ENCODE data around the gene IL23A. TPM values are rescaled to one million over a fixed set of nuclear protein-coding genes. Genes with fewer than 3 reads are reported as not detected.
"Not testable (repeated sequence)": the region's sequence is repeated elsewhere in the genome, so short reads cannot be mapped to it uniquely, and the experiment has no call there.

The IL23A gene
- total RNA-seq, 3 donors from 2014 or later = 0.88 TPM; not detected in 2

DNA sequence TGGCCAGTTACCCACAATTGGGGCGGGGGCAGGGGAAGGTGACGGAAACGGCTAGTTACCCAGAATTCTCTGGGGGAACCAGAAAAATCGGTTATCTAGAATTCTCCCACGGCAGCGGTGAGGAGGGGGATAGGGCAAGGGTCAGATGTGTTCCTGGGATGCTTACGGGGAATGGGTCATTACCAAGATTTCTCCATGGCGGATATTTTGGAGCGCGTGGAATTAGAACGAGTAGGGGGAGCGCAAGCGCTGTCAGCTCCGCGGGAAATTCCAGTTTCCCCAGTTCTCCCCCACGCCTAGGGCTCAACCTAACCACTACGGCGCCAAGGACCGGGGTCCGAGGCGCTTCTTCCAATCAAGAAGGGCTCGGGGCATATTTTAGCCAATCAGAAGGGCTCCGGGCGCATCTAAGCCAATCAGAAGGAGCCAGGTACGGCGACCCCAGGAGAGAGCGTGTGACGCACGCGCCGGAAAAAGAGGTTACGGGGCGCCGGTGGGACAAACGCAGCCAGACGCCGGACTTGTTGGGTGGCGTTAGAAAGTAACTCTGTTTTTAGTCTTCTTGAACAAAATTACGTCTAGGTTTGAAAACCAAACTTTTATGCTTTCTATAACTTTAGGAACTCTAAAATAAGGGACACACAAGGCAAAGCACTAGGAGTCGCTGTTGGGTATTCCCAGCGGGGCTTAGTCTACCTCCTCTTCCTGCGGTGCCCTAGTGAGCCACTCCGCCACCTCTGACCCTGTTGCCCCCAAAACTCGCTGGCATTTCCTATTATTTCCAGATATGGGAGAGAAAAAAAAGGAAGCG, 4.8 kb upstream of the IL23A start, which contains the start of gene PAN2:
PAN2 (minus strand) TSS at position 322 of the 811 bp plus-strand sequence. CDS start 906 bp downstream, outside the sequence.
- no peaks in the 10 kb centered on the region for H3K9me3 ChIP-seq
- H3K4me3 ChIP-seq = peak within 1 kb of the TSS; percentile 50 to 65 (median 60)
- no peaks in the 10 kb centered on the region for H3K27me3 ChIP-seq
- TF ChIP-seq POLR2A (IDR thresholded peaks at IDR 0.05) (peak; percentile 79), POLR2AphosphoS5 (IDR thresholded peaks at IDR 0.05) (peak; percentile 85 to 94 (median 88))
- TF ChIP-seq, protein P1, sequence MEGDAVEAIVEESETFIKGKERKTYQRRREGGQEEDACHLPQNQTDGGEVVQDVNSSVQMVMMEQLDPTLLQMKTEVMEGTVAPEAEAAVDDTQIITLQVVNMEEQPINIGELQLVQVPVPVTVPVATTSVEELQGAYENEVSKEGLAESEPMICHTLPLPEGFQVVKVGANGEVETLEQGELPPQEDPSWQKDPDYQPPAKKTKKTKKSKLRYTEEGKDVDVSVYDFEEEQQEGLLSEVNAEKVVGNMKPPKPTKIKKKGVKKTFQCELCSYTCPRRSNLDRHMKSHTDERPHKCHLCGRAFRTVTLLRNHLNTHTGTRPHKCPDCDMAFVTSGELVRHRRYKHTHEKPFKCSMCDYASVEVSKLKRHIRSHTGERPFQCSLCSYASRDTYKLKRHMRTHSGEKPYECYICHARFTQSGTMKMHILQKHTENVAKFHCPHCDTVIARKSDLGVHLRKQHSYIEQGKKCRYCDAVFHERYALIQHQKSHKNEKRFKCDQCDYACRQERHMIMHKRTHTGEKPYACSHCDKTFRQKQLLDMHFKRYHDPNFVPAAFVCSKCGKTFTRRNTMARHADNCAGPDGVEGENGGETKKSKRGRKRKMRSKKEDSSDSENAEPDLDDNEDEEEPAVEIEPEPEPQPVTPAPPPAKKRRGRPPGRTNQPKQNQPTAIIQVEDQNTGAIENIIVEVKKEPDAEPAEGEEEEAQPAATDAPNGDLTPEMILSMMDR (IDR thresholded peaks at IDR 0.05) = peak; percentile 28 to 71 (median 65)
- DNase-seq (ENCODE audit: low spot score in 2 of 2) = peak; percentile 95 to 98
- intact Hi-C loops (cut with DNase I; ENCODE audit: low total_unique reads) = no loop called here
- peak within 1 kb of the TSS; percentile 91 to 97 for H3K27ac ChIP-seq
- H3K4me1 ChIP-seq = no peaks in the 10 kb centered on the region
- no peaks in the 10 kb centered on the region for H3K36me3 ChIP-seq

DNA sequence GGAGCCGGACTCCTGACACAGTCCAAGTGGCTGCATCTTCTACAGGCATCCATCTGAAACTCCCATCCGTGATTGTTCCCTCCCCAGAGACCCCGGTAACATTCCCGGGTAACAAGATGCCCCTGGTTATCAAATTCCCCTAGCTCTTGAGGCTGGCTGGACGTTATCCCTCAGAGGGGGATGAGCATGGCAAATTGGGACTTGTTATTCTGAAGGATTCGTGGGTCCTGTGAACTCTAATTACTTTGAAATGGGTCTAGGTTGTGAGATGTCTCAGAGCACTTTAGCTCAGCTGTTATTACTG, 4.2 kb upstream of the IL23A start:
- no peaks in the 10 kb centered on the region for H3K36me3 ChIP-seq
- intact Hi-C loops (cut with DNase I; ENCODE audit: low total_unique reads) = no loop called here

DNA sequence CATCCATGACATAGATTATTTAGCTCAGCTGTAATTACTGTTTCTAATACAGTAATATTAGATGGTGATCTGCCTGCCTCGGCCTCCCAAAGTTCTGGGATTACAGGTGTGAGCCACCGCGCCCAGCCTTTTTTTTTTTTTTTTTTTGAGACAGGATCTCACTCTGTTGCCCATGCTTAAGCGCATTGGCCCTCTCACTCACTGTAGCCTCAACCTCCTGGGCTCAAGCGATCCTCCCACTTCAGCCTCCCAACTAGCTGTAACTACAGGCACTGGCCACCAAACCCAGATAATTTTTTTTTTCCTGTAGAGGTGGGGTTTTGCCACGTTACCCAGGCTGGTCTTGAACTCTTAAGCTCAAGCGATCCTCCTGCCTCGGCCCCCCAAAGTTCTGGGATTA, 3.2 kb upstream of the IL23A start:
- H3K27me3 ChIP-seq; intact Hi-C loops (cut with DNase I; ENCODE audit: low total_unique reads); H3K4me3 ChIP-seq; H3K27ac ChIP-seq; H3K36me3 ChIP-seq; H3K4me1 ChIP-seq; DNase-seq (ENCODE audit: low spot score in 2 of 2); H3K9me3 ChIP-seq: not testable (repeated sequence)

More for the DNA sequence above, 4.2 kb upstream of the IL23A start:
- Histone ChIP-seq H3K27ac (peak overlapping the region; percentile 91 to 97), H3K9me3 (no peaks in the 10 kb centered on the region), H3K27me3 (no peaks in the 10 kb centered on the region), H3K4me3 (peak overlapping the region; percentile 50 to 65 (median 60)), H3K4me1 (no peaks in the 10 kb centered on the region)
- TF ChIP-seq, protein P1 (IDR thresholded peaks at IDR 0.05) = no peak
- TF ChIP-seq POLR2A (IDR thresholded peaks at IDR 0.05) (no peak), POLR2AphosphoS5 (IDR thresholded peaks at IDR 0.05) (no peak)
- DNase-seq (ENCODE audit: low spot score in 2 of 2) = no peak

DNA sequence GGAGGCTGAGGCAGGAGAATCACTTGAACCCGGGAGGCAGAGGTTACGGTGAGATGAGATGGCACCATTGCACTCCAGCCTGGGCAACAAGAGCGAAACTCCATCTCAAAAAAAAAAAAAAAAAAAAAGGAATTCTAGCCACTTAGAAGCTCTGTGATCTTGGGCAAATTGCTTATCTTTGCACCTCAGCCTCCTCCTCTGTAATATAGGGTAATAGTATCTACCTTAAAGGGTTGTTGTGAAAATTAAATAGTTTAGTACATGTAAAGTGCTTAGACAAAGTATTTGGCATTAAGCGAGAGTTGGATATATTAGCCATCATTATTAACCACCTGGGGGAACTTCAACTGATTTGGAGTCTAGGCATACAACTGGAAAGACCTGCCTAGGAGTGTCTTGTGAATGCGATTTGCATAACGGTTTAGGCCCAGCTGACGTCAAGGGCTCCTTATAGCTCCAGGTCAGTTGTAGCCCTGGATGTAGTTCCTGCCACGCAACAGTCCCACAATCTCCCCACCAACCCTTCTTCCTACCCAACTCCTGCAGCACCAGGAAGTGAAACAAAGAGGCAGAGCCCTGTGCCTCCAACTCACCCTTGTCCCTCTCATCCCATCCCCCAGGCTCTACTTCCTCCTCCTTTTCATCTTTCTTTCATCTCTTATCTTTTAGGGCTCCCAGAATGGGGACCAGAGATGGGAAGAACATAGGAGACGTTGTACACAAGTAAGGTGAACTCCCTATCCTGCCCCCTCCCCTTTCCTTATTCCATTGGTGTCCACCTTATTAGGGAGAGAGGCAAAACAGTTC, 2.1 kb upstream of the IL23A start:
- Histone ChIP-seq H3K4me1 (no peaks in the 10 kb centered on the region), H3K9me3 (no peaks in the 10 kb centered on the region), H3K27ac (no peak overlapping the region), H3K27me3 (no peaks in the 10 kb centered on the region), H3K4me3 (no peak overlapping the region), H3K36me3 (no peaks in the 10 kb centered on the region)
- intact Hi-C loops (cut with DNase I; ENCODE audit: low total_unique reads) = no loop called here
- TF ChIP-seq POLR2A (IDR thresholded peaks at IDR 0.05) (no peak), POLR2AphosphoS5 (IDR thresholded peaks at IDR 0.05) (no peak)
- TF ChIP-seq, protein P1 (IDR thresholded peaks at IDR 0.05) = no peak
- DNase-seq (ENCODE audit: low spot score in 2 of 2) = no peak

DNA sequence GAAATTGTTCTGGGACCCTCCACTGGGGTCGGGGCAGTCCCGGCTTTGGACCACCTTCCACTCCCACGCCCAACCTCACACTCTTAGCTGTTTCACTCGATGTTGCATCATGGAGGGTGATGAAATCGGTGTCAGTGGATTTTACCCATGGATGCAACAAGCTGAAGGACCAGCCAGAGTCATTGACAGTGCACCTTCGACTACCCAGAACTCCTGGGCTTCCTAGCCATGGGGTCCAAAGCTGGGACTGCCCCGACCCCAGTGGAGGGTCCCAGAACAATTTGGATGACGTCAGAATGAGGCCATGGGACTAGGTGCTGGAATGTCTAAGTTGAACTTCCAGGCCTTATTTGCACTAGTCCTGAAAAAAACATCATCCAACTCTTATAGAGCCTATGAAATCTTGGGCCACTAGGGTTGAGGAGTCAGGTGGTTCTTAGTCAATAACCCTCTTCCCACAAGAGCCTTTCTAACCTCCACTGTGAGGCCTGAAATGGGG, 882 bp upstream of the IL23A start:
- no peak overlapping the region for H3K4me3 ChIP-seq
- TF ChIP-seq POLR2A (IDR thresholded peaks at IDR 0.05) = no peak
- TF ChIP-seq, protein P1 (IDR thresholded peaks at IDR 0.05) = no peak
- TF ChIP-seq POLR2AphosphoS5 (IDR thresholded peaks at IDR 0.05) = no peak
- intact Hi-C loops (cut with DNase I; ENCODE audit: low total_unique reads) = no loop called here
- H3K36me3 ChIP-seq = no peaks in the 10 kb centered on the region
- no peaks in the 10 kb centered on the region for H3K9me3 ChIP-seq
- no peak overlapping the region for H3K27ac ChIP-seq
- no peaks in the 10 kb centered on the region for H3K4me1 ChIP-seq
- H3K27me3 ChIP-seq = no peaks in the 10 kb centered on the region
- DNase-seq (ENCODE audit: low spot score in 2 of 2) = no peak
